Lower leg skin (tissue), 4 donors: ENCODE data around the gene DENND1B. TPM values are rescaled to one million over a fixed set of nuclear protein-coding genes. Genes with fewer than 3 reads are reported as not detected.
"Not testable (repeated sequence)": the region's sequence is repeated elsewhere in the genome, so short reads cannot be mapped to it uniquely, and the experiment has no call there.

Experiments used
- DNase-seq, 2 donors: peaks; one replicate each; pipeline ENCODE4 v3.0.0-alpha.2; 2019; ENCODE audit warnings: low spot score in 2 of 2
- H3K4me3 ChIP-seq: fragments of 200-600 bp; sonication (generic); 2 replicates; pipeline ENCODE4 v1.5.1; 2017; ENCODE audit warnings: mild to moderate bottlenecking, low read depth; ENCODE audit not compliant: poor library complexity, severe bottlenecking
- POLR2A ChIP-seq, 2 donors: fragments of 450-650 bp; IDR thresholded peaks; one replicate each; pipeline ENCODE4 v1.6.1; 2016 to 2017; ENCODE audit warnings: antibody characterized with exemption in 2 of 2, mild to moderate bottlenecking in 1 of 2, moderate library complexity in 1 of 2
- WGBS, 2 donors: methylation state at CpG; one replicate each; pipeline ENCODE4 v1.1.5; 2018; 5-methylcytosine and 5-hydroxymethylcytosine counted together
- intact Hi-C: fragments of 100-400 bp; cut with DNase I; formaldehyde crosslinking; loops from one replicate; pipeline ENCODE4 v1.15.0; 2023; ENCODE audit warnings: low total_unique reads
- total RNA-seq, 4 donors: library from RNA; depleted of rRNA; stranded (reverse); fragments of >200 nt; gene quantifications; one replicate each; pipeline ENCODE4 v1.1.0, GENCODE V29; 2016
- TF ChIP-seq, protein P1 (sequence below), 3 donors: fragments of 450-650 bp; IDR thresholded peaks; one replicate each; pipeline ENCODE4 v1.5.1; 2016; ENCODE audit warnings: antibody characterized with exemption in 3 of 3, mild to moderate bottlenecking in 3 of 3, moderate library complexity in 2 of 3

The DENND1B gene
- total RNA-seq, 4 donors from 2014 or later = 5.5 to 12.4 (median 7.2) TPM

DNA sequence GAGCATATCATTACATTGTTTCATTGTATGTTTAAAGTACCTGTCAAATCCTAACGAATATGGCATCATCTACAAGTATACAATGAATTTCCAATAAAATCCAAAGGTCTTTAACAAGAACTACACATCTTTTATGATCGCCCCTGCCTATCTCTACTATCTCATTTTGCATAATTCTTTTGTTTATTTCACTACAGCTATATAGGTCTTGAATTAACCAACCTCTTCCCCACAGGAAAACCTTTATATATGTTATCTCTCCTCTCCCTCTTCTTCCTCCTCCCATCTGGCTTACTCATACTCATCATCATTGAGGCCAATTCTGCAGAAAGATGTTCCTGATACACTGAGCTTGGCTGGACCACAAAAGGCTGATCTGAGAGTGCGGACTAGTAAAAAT lies 175.5 kb downstream of the DENND1B start:
- intact Hi-C loops = no loop called here
- no peak for DNase-seq
- 88 to 89% methylated on average over 3 of the region's 3 CpGs for WGBS, 2 donors
- no peak overlapping the region for H3K4me3 ChIP-seq
- no peak for TF ChIP-seq POLR2A (IDR thresholded peaks at IDR 0.05)
- TF ChIP-seq, protein P1, sequence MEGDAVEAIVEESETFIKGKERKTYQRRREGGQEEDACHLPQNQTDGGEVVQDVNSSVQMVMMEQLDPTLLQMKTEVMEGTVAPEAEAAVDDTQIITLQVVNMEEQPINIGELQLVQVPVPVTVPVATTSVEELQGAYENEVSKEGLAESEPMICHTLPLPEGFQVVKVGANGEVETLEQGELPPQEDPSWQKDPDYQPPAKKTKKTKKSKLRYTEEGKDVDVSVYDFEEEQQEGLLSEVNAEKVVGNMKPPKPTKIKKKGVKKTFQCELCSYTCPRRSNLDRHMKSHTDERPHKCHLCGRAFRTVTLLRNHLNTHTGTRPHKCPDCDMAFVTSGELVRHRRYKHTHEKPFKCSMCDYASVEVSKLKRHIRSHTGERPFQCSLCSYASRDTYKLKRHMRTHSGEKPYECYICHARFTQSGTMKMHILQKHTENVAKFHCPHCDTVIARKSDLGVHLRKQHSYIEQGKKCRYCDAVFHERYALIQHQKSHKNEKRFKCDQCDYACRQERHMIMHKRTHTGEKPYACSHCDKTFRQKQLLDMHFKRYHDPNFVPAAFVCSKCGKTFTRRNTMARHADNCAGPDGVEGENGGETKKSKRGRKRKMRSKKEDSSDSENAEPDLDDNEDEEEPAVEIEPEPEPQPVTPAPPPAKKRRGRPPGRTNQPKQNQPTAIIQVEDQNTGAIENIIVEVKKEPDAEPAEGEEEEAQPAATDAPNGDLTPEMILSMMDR (IDR thresholded peaks at IDR 0.05) = no peak

DNA sequence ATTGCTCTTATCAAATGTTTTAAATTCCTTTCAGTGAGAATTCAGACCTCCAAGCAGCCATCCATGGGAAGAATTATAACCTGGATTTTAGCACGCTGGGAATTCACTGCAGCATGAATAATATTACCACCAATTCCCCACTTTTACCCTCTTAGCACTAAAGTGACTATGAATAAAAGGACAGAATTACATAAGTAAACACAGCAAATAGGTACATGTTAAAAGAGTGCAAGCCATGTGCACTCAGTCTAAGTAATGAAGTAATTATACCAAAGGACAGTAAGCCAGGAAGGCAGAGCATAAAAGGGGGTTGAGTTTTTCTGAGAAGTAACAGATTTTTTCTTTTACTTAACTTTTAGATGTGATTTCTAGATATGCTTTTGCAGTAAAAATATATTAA lies 176.3 kb downstream of the DENND1B start:
- TF ChIP-seq, protein P1 (IDR thresholded peaks at IDR 0.05) = no peak
- no peak for TF ChIP-seq POLR2A (IDR thresholded peaks at IDR 0.05)
- WGBS, 2 donors = 78 to 85% methylated on average over 1 of the region's 1 CpG
- no peak overlapping the region for H3K4me3 ChIP-seq
- DNase-seq = no peak
- intact Hi-C loops = no loop called here

DNA sequence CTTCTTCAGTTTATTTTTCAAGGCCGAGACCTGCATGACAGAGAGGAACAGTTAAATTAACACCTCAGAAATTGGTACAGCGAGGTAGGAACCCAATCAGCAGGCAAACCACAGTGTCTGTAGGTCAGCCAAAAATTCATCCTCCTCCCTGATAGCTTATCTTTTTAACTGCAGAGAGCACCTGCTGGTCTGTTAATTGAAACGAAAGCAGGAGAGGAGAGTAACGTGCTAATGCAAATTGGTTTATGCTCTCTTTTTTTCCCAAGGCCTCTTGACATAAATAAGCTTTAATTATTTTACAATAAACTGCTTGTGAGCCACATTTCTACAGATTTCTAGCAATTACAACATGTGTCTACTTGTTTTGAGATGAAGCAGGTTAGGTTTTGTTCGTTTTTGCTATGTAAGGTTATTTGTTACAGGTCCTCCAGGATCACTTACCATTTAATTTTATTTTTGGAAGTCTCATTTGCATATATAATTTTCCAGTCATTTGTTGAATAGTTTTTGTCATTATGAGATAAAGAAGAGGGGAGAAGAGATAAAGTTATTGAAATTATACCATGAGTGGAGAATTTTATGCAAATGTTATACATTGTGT lies 179.9 kb downstream of the DENND1B start:
- WGBS, 2 donors = 59 to 62% methylated on average over 5 of the region's 5 CpGs
- no peak for TF ChIP-seq POLR2A (IDR thresholded peaks at IDR 0.05)
- TF ChIP-seq, protein P1 (IDR thresholded peaks at IDR 0.05) = no peak
- H3K4me3 ChIP-seq = no peak overlapping the region
- DNase-seq = no peak
- intact Hi-C loops = no loop called here

DNA sequence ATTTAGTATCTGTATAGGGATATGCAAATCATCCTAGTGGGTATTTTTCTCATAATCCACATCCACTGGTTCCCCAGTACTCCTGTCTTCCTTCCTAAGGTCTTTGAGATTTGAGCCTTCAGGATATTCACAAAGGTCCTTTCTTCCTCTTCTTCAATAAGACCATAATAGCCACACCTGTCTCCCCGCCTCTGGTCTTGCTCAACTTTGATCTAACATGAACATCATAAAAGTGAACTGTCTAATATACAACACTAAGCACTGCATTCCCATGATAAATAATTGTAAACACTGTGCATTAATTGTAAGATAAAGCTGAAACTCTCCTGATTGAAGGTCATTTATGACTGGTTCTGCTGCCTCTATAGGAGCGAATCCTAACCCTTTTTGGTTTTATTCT lies 184.6 kb downstream of the DENND1B start:
- TF ChIP-seq, protein P1 (IDR thresholded peaks at IDR 0.05) = no peak
- TF ChIP-seq POLR2A (IDR thresholded peaks at IDR 0.05) = no peak
- WGBS, 2 donors = 98 to 99% methylated on average over 2 of the region's 2 CpGs
- no peak overlapping the region for H3K4me3 ChIP-seq
- intact Hi-C loops = no loop called here
- no peak for DNase-seq

DNA sequence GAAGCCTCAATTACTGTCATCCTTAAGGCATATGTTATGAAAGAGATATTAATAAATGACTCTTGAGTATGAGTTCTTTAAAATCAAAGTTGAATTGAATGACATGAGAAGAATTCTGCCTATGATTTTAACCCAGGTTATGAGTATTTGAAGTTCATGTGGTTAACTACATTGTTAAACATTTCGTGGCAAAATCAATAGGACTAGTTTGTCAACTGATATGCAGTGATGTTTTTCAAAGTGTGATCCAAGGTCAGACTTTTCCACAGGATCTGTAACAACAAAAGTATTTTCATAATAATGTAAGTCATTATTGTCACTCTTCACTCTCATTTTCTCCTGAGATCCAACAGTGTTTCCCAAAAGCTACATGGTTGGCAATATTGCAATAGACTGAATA lies 189.5 kb downstream of the DENND1B start:
- 87 to 92% methylated on average over 1 of the region's 1 CpG for WGBS, 2 donors
- TF ChIP-seq, protein P1 (IDR thresholded peaks at IDR 0.05) = no peak
- TF ChIP-seq POLR2A (IDR thresholded peaks at IDR 0.05) = no peak
- intact Hi-C loops = no loop called here
- no peak overlapping the region for H3K4me3 ChIP-seq
- no peak for DNase-seq

DNA sequence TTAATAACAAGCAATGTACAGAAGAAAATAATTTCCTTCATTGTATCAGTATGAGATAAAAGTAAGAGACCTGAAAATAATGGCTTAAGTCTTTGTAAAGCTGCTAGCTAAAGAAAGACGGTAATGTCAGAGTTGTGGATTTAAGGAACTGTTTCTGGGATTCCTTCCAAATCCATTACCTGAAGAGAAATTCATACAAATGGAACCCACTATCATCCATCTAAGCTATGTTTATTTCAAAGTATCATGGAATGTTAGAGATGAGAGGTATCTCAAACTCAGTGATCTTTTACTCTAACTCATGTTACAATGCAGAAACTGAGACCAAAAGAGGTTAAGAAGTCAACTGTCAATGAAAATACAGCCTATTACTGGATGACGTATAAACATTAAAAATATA lies 197.7 kb downstream of the DENND1B start:
- 91 to 97% methylated on average over 2 of the region's 2 CpGs for WGBS, 2 donors
- intact Hi-C loops = no loop called here
- TF ChIP-seq POLR2A (IDR thresholded peaks at IDR 0.05) = no peak
- TF ChIP-seq, protein P1 (IDR thresholded peaks at IDR 0.05) = no peak
- DNase-seq = no peak
- H3K4me3 ChIP-seq = no peak overlapping the region

DNA sequence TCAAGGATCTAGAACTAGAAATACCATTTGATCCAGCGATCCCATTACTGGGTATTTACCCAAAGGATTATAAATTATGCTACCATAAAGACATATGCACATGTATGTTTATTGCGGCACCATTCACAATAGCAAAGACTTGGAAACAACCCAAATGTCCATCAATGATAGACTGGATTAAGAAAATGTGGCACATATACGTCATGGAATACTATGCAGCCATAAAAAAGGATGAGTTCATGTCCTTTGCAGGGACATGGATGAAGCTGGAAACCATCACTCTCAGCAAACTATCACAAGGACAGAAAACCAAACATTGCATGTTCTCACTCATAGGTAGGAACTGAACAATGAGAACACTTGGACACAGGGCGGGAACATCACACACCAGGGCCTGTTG lies 199.7 kb downstream of the DENND1B start:
- WGBS, 2 donors = 93 to 96% methylated on average over 4 of the region's 4 CpGs
- intact Hi-C loops = not testable (repeated sequence)

More for the DNA sequence above, 199.7 kb downstream of the DENND1B start:
- H3K4me3 ChIP-seq, DNase-seq: not testable (repeated sequence)
